Neuronal stem cell (in vitro differentiated cells): ENCODE results near the gene TBX2.

ENCODE experiments used
- DNase-seq: peaks from one replicate; pipeline ENCODE4 v3.0.0-alpha.2; 2013; ENCODE audit warnings: low spot score
- H2AFZ ChIP-seq: one replicate; pipeline ENCODE4 v1.6.1; 2013; ENCODE audit warnings: mild to moderate bottlenecking, low read length, inconsistent platforms
- H2AK5ac ChIP-seq: 2 replicates; pipeline ENCODE4 v1.6.1; 2013; ENCODE audit warnings: low read depth, mild to moderate bottlenecking, inconsistent platforms, low read length, moderate library complexity, mixed read lengths
- H2BK120ac ChIP-seq: 2 replicates; pipeline ENCODE4 v1.6.1; 2013; ENCODE audit warnings: low read depth, mild to moderate bottlenecking, inconsistent platforms, low read length, moderate library complexity, mixed read lengths
- H2BK12ac ChIP-seq: one replicate; pipeline ENCODE4 v1.6.1; 2013; ENCODE audit warnings: low read length, inconsistent platforms
- H2BK15ac ChIP-seq: 2 replicates; pipeline ENCODE4 v1.6.1; 2013; ENCODE audit warnings: mild to moderate bottlenecking, low read length, inconsistent platforms, mixed read lengths
- H2BK5ac ChIP-seq: one replicate; pipeline ENCODE4 v1.6.1; 2013; ENCODE audit warnings: inconsistent platforms, mild to moderate bottlenecking, low read length, moderate library complexity
- H3K14ac ChIP-seq: one replicate; pipeline ENCODE4 v1.6.1; 2013; ENCODE audit warnings: low read length, inconsistent platforms
- H3K18ac ChIP-seq: 2 replicates; pipeline ENCODE4 v1.6.1; 2013; ENCODE audit warnings: low read length, inconsistent platforms
- H3K23ac ChIP-seq: 2 replicates; pipeline ENCODE4 v1.6.1; 2013; ENCODE audit warnings: low read depth, mild to moderate bottlenecking, mixed read lengths, low read length, inconsistent platforms; ENCODE audit not compliant: poor library complexity
- H3K27ac ChIP-seq: replicated peaks from 3 replicates; pipeline ENCODE4 v1.5.1; 2013; ENCODE audit warnings: low read length, inconsistent platforms
- H3K27me3 ChIP-seq, 3 experiments: 2 replicates each; pipeline ENCODE4 v1.6.1; 2013; ENCODE audit warnings: low read length in 3 of 3, mild to moderate bottlenecking in 2 of 3, inconsistent platforms in 1 of 3, low read depth in 1 of 3, mixed read lengths in 1 of 3, moderate library complexity in 1 of 3; ENCODE audit not compliant: control insufficient read depth in 3 of 3, insufficient read depth in 3 of 3
- H3K36me3 ChIP-seq, 2 donors: replicated peaks in 1 of 2; 2 replicates each; pipeline ENCODE4 v1.6.1; 2013; ENCODE audit warnings: low read length in 2 of 2; ENCODE audit not compliant: control insufficient read depth in 2 of 2, insufficient read depth in 2 of 2
- H3K4ac ChIP-seq: 2 replicates; pipeline ENCODE4 v1.6.1; 2013; ENCODE audit warnings: inconsistent platforms, mild to moderate bottlenecking, low read length, moderate library complexity
- H3K4me1 ChIP-seq, 2 donors: 1 replicate in 1 of 2; 2 replicates in 1 of 2; pipeline ENCODE4 v1.6.1; 2013; ENCODE audit warnings: low read length in 2 of 2, low read depth in 1 of 2; ENCODE audit not compliant: control insufficient read depth in 2 of 2, insufficient read depth in 1 of 2
- H3K4me2 ChIP-seq: one replicate; pipeline ENCODE4 v1.6.1; 2013; ENCODE audit warnings: mild to moderate bottlenecking, low read length, inconsistent platforms; ENCODE audit not compliant: insufficient read depth, poor library complexity, severe bottlenecking
- H3K4me3 ChIP-seq, 2 donors: 2 replicates each; pipeline ENCODE4 v1.5.1; 2013; ENCODE audit warnings: low read length in 2 of 2, mild to moderate bottlenecking in 2 of 2, inconsistent platforms in 1 of 2, moderate library complexity in 1 of 2
- H3K79me1 ChIP-seq: one replicate; pipeline ENCODE4 v1.6.1; 2013; ENCODE audit warnings: low read depth, mild to moderate bottlenecking, inconsistent platforms, low read length, moderate library complexity
- H3K9ac ChIP-seq: one replicate; pipeline ENCODE4 v1.6.1; 2013; ENCODE audit warnings: mild to moderate bottlenecking, low read depth, low read length, inconsistent platforms; ENCODE audit not compliant: poor library complexity
- H3K9me3 ChIP-seq, 2 donors: replicated peaks in 1 of 2; 2 replicates each; pipeline versions ENCODE3 to v1.6.1; 2013; ENCODE audit warnings: low read length in 2 of 2, mild to moderate bottlenecking in 2 of 2, inconsistent platforms in 1 of 2, low read depth in 1 of 2, mixed read lengths in 1 of 2, moderate library complexity in 1 of 2; ENCODE audit not compliant: control insufficient read depth in 2 of 2, insufficient read depth in 1 of 2
- H4K8ac ChIP-seq: one replicate; pipeline ENCODE4 v1.6.1; 2013; ENCODE audit warnings: low read depth, mild to moderate bottlenecking, inconsistent platforms, low read length, moderate library complexity
- H4K91ac ChIP-seq: one replicate; pipeline ENCODE4 v1.6.1; 2013; ENCODE audit warnings: low read length, low read depth, mild to moderate bottlenecking, inconsistent platforms; ENCODE audit not compliant: poor library complexity
- WGBS, 2 donors: extraction: QIAGEN DNeasy Blood & Tissue Kit; methylation state at CpG; one replicate each; pipeline ENCODE4 v1.1.7; 2013; ENCODE audit warnings: missing lambda C conversion rate in 2 of 2, mixed read lengths in 1 of 2; ENCODE audit not compliant: insufficient read length in 2 of 2, insufficient replicate concordance in 1 of 2; ENCODE audit errors: extremely low coverage in 2 of 2; 5-methylcytosine and 5-hydroxymethylcytosine counted together

The TBX2 gene

DNA sequence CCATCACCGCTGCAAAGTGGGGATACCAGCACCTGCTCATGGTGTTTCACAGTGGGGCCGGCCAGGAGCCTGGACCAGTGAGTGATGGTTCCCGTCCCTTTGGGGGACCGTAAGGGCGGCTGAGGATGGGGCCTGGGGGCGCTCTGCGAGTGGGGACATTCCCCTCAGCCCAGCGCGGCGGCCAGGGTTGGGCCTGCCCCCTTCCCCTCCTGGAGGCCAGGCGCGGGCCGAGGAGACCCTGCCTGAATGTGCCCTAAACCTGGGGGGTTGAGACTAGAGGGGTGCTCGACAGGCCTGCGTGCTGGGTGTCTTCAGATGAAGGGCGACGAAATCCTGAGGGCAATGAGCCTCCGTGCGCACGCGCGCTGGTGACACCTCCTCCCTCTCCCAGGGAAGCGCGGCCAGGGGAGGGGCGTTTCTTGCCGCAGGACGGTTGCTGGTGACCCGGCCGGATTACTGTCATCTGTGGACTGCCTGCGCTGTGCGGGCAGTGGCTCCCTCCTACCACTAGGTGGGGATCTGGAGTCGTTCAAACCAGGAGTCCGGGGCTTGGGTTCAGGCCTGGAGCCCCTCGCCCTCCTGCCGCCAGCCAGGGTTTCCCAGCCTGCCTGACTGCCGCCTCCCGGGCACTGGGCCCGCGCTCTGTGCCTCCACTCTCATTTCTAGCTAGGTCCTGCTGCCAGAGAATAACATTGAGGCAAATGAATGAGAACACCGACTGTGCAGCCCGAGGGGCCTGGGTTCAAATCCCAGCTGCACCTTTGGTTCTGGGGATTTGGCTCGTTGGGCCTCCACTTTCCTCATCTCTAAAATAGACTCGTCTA, 17.1 kb downstream of the TBX2 start:
- peak overlapping the region; percentile 79 for H3K9ac ChIP-seq
- H2BK120ac ChIP-seq = no peak overlapping the region
- H3K14ac ChIP-seq = no peak overlapping the region
- peaks cover 0 to 9% of the 10 kb centered on the region in 2 donors for H3K4me1 ChIP-seq
- no peak overlapping the region for H3K4ac ChIP-seq
- peak overlapping the region; percentile 35 to 63 for H3K4me3 ChIP-seq
- peak overlapping the region; percentile 95 for H3K18ac ChIP-seq
- H4K91ac ChIP-seq = no peak overlapping the region
- peak overlapping the region; percentile 91 for H2AFZ ChIP-seq
- no peaks in the 10 kb centered on the region for H3K36me3 ChIP-seq
- H2BK15ac ChIP-seq = peak overlapping the region; percentile 97
- H2BK12ac ChIP-seq = peak overlapping the region; percentile 14
- peak overlapping the region; percentile 94 for H4K8ac ChIP-seq
- no CpG with 5 or more reads among the region's 43 CpGs for WGBS, 2 donors
- H3K23ac ChIP-seq = peak overlapping the region; percentile 38
- peak overlapping the region; percentile 69 for H3K4me2 ChIP-seq
- peaks cover 0 to 37% (median 28%) of the 10 kb centered on the region in 3 experiments for H3K27me3 ChIP-seq
- H2AK5ac ChIP-seq = peak overlapping the region; percentile 49
- H2BK5ac ChIP-seq = peak overlapping the region; percentile 79
- peaks cover 0 to 23% of the 10 kb centered on the region in 2 donors for H3K9me3 ChIP-seq
- no peaks in the 10 kb centered on the region for H3K79me1 ChIP-seq
- DNase-seq = peak; percentile 93
- no peak overlapping the region for H3K27ac ChIP-seq

DNA sequence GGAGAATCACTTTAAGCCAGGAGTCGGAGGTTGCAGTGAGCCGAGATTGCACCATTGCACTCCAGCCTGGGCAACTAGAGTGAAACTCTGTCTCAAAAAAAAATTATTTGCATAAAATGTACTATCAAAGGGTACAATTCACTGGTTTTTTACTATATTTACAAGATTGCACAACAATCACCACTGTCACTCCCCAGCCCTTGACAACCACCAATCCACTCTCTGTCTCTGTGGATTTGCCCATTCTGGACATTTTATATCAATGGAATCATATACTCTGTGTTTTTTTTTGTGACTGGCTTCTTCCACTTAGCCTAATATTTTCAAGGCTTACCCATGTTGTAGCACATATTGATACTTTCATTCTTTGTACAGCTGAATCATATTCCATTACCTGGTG, 18.8 kb downstream of the TBX2 start:
- H3K18ac ChIP-seq = no peak overlapping the region
- H2BK15ac ChIP-seq = no peak overlapping the region
- H3K4me2 ChIP-seq = no peak overlapping the region
- H2BK5ac ChIP-seq = no peak overlapping the region
- no peak overlapping the region for H3K23ac ChIP-seq
- no peak overlapping the region for H2BK120ac ChIP-seq
- no peak overlapping the region for H3K14ac ChIP-seq
- H3K79me1 ChIP-seq = no peaks in the 10 kb centered on the region
- WGBS, 2 donors = no CpG with 5 or more reads among the region's 2 CpGs
- H4K91ac ChIP-seq = no peak overlapping the region
- no peak overlapping the region for H2BK12ac ChIP-seq
- no peak overlapping the region for H2AK5ac ChIP-seq
- DNase-seq = no peak
- no peak overlapping the region for H3K4ac ChIP-seq
- H3K9ac ChIP-seq = no peak overlapping the region
- H3K27me3 ChIP-seq = peaks cover 0 to 37% (median 13%) of the 10 kb centered on the region in 3 experiments
- H3K9me3 ChIP-seq = peaks cover 0 to 20% of the 10 kb centered on the region in 2 donors
- H3K36me3 ChIP-seq = no peaks in the 10 kb centered on the region
- no peak overlapping the region for H4K8ac ChIP-seq
- no peak overlapping the region for H3K27ac ChIP-seq
- peaks cover 0 to 7% of the 10 kb centered on the region in 2 donors for H3K4me1 ChIP-seq
- no peak overlapping the region for H3K4me3 ChIP-seq
- H2AFZ ChIP-seq = no peak overlapping the region

DNA sequence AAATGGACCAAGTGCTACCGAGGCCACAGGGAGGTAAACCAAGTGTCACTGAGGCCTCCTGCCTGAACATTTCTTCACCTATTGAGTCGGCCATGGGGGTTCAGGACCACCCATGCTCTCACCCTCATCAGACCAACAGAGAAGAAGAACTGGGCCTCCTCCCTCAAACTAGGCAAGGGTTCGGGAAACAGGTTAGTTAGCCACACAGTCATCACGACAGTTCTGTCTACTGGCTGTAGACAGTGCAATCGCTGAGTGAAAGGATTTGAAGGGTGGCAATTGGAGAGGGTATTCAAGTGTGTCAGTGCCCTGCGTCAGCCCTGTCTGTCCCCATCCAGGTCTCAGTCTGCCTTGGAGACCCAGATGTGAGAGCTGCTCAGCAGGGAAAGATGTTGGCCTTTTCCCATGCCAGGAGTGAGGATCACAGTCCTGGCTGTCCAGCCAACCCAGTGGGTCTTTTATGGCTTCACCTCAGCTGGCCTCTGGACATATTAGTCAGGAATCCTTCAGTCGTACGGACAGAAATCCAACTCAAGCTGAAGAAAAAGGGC, 19.9 kb downstream of the TBX2 start:
- no CpG with 5 or more reads among the region's 8 CpGs for WGBS, 2 donors
- Histone ChIP-seq H3K18ac (no peak overlapping the region), H3K27ac (no peak overlapping the region), H3K14ac (no peak overlapping the region), H2BK12ac (no peak overlapping the region), H3K4me3 (no peak overlapping the region), H2BK5ac (no peak overlapping the region), H3K9me3 (peaks cover 0 to 10% of the 10 kb centered on the region in 2 donors), H3K23ac (no peak overlapping the region), H2AK5ac (no peak overlapping the region), H3K4me2 (no peak overlapping the region), H2BK15ac (no peak overlapping the region), H3K27me3 (peaks cover 0 to 30% (median 4%) of the 10 kb centered on the region in 3 experiments), H3K4me1 (peaks cover 0 to 7% of the 10 kb centered on the region in 2 donors), H4K91ac (no peak overlapping the region), H2BK120ac (no peak overlapping the region), H4K8ac (no peak overlapping the region), H3K9ac (no peak overlapping the region), H3K79me1 (no peaks in the 10 kb centered on the region), H3K4ac (no peak overlapping the region), H2AFZ (no peak overlapping the region), H3K36me3 (no peaks in the 10 kb centered on the region)
- DNase-seq = no peak

DNA sequence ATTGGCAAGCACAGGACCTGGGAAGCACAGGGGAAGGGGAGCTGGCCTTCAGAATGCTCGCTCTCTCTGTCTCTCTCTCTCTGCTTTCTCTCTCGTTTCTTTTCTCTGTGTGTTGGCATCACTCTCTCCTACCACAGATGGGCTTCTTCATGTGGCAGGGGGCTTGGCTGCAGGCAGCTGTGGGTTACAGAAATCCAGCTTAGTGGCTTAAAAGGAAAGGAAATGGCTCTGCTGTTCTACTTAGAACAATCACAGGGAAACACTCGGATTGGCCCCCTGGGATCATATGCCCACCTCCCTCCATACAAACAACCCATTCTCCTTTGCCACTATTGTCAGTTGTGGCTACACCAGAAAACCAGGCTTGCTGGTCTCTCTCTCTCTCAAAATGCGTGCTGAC, 20.4 kb downstream of the TBX2 start:
- Histone ChIP-seq H2BK15ac (no peak overlapping the region), H3K27me3 (peaks cover 0 to 30% (median 4%) of the 10 kb centered on the region in 3 experiments), H2AFZ (no peak overlapping the region), H3K4me1 (peaks cover 0 to 7% of the 10 kb centered on the region in 2 donors), H3K4me3 (no peak overlapping the region), H3K23ac (no peak overlapping the region), H3K4me2 (no peak overlapping the region), H3K4ac (no peak overlapping the region), H2BK12ac (no peak overlapping the region), H4K8ac (no peak overlapping the region), H2AK5ac (no peak overlapping the region), H2BK120ac (no peak overlapping the region), H3K9ac (no peak overlapping the region), H3K18ac (no peak overlapping the region), H3K36me3 (no peaks in the 10 kb centered on the region), H2BK5ac (no peak overlapping the region), H4K91ac (no peak overlapping the region), H3K9me3 (peaks cover 0 to 5% of the 10 kb centered on the region in 2 donors), H3K27ac (no peak overlapping the region), H3K79me1 (no peaks in the 10 kb centered on the region), H3K14ac (no peak overlapping the region)
- no CpG with 5 or more reads among the region's 4 CpGs for WGBS, 2 donors
- DNase-seq = no peak
